ENCODE measurements around the gene CFAP54. TPM values are rescaled to one million over a fixed set of nuclear protein-coding genes. Genes with fewer than 3 reads are reported as not detected.

CFAP54 gene
- total RNA-seq, 1 donor from 2014 or later: 1.1 TPM

GRCh38 chr12:96874211-96874610, 384.8 kb downstream of the CFAP54 start:
- no peaks in the 10 kb centered on the region for H4K20me1 ChIP-seq (ENCODE audit: insufficient read depth, low read length)
- no peak overlapping the region for H3K27ac Mint-ChIP-seq (ENCODE audit: unreplicated experiment)
- no peak overlapping the region for H3K4me2 ChIP-seq (ENCODE audit: low read length)
- no peaks in the 10 kb centered on the region for H3K79me2 ChIP-seq (ENCODE audit: insufficient read depth, low read length)
- no peak overlapping the region for H3K27ac ChIP-seq (ENCODE audit: low read depth, low read length)
- no peak overlapping the region for H2AFZ ChIP-seq (ENCODE audit: low read depth, low read length)
- H3K27me3 Mint-ChIP-seq (ENCODE audit: low read depth, unreplicated experiment): no peaks in the 10 kb centered on the region
- no peaks in the 10 kb centered on the region for H3K36me3 ChIP-seq (ENCODE audit: insufficient read depth, low read length)
- peaks cover 13% of the 10 kb centered on the region for H3K4me1 ChIP-seq (ENCODE audit: insufficient read depth, low read length)
- H3K4me1 Mint-ChIP-seq (ENCODE audit: low read depth, unreplicated experiment): peaks cover 21% of the 10 kb centered on the region
- H3K4me3 Mint-ChIP-seq (ENCODE audit: unreplicated experiment): no peak overlapping the region
- H3K9me3 ChIP-seq (ENCODE audit: insufficient read depth, low read depth, low read length): no peaks in the 10 kb centered on the region
- no peak for DNase-seq (ENCODE audit: low read depth)
- no peaks in the 10 kb centered on the region for H3K27me3 ChIP-seq (ENCODE audit: insufficient read depth, low read length)
- TF ChIP-seq CTCF (IDR thresholded peaks at IDR 0.05; ENCODE audit: insufficient read depth, low read depth, low read length) (no peak), EZH2 (IDR thresholded peaks at IDR 0.05; ENCODE audit: insufficient read depth, low read length) (no peak)
- H3K4me3 ChIP-seq (ENCODE audit: insufficient read depth, low read depth, low read length): no peak overlapping the region
- H3K9ac ChIP-seq (ENCODE audit: low read length): no peak overlapping the region
- FAIRE-seq: no peak
- no peaks in the 10 kb centered on the region for H3K9me3 Mint-ChIP-seq (ENCODE audit: unreplicated experiment)
- H3K36me3 Mint-ChIP-seq (ENCODE audit: low read depth, unreplicated experiment): no peaks in the 10 kb centered on the region

DNA sequence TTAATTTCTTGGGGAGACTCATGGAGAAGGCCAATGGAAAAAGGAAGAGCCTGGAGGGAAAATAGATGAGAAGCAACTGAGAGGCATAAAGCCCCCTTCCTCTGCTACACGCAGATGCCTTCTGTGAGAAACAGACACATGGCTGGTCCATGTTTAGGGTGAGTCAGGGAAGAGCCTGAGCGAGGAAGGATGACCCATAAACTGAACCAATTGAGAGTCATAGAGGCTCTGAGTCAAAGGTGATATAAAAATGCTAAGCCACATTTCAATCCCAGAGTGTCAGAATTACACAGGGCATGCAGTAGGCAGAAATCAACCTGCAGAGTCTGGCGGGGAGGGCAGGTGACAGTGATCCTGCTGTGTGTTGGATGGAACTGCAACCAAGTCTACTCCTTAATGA, 387.6 kb downstream of the CFAP54 start:
- no peak overlapping the region for H3K4me3 Mint-ChIP-seq (ENCODE audit: unreplicated experiment)
- TF ChIP-seq CTCF (IDR thresholded peaks at IDR 0.05; ENCODE audit: insufficient read depth, low read depth, low read length) (no peak), EZH2 (IDR thresholded peaks at IDR 0.05; ENCODE audit: insufficient read depth, low read length) (no peak)
- no peaks in the 10 kb centered on the region for H3K79me2 ChIP-seq (ENCODE audit: insufficient read depth, low read length)
- H3K36me3 ChIP-seq (ENCODE audit: insufficient read depth, low read length): no peaks in the 10 kb centered on the region
- FAIRE-seq (no peak), DNase-seq (ENCODE audit: low read depth) (peak; percentile 42)
- no peak overlapping the region for H3K27ac ChIP-seq (ENCODE audit: low read depth, low read length)
- peaks cover 24% of the 10 kb centered on the region for H3K4me1 ChIP-seq (ENCODE audit: insufficient read depth, low read length)
- no peaks in the 10 kb centered on the region for H3K27me3 ChIP-seq (ENCODE audit: insufficient read depth, low read length)
- no peak overlapping the region for H3K9ac ChIP-seq (ENCODE audit: low read length)
- no peaks in the 10 kb centered on the region for H4K20me1 ChIP-seq (ENCODE audit: insufficient read depth, low read length)
- H2AFZ ChIP-seq (ENCODE audit: low read depth, low read length): no peak overlapping the region
- no peaks in the 10 kb centered on the region for H3K36me3 Mint-ChIP-seq (ENCODE audit: low read depth, unreplicated experiment)
- peaks cover 26% of the 10 kb centered on the region for H3K4me1 Mint-ChIP-seq (ENCODE audit: low read depth, unreplicated experiment)
- no peaks in the 10 kb centered on the region for H3K9me3 ChIP-seq (ENCODE audit: insufficient read depth, low read depth, low read length)
- no peaks in the 10 kb centered on the region for H3K9me3 Mint-ChIP-seq (ENCODE audit: unreplicated experiment)
- no peak overlapping the region for H3K27ac Mint-ChIP-seq (ENCODE audit: unreplicated experiment)
- no peak overlapping the region for H3K4me3 ChIP-seq (ENCODE audit: insufficient read depth, low read depth, low read length)
- H3K27me3 Mint-ChIP-seq (ENCODE audit: low read depth, unreplicated experiment): no peaks in the 10 kb centered on the region
- no peak overlapping the region for H3K4me2 ChIP-seq (ENCODE audit: low read length)

DNA sequence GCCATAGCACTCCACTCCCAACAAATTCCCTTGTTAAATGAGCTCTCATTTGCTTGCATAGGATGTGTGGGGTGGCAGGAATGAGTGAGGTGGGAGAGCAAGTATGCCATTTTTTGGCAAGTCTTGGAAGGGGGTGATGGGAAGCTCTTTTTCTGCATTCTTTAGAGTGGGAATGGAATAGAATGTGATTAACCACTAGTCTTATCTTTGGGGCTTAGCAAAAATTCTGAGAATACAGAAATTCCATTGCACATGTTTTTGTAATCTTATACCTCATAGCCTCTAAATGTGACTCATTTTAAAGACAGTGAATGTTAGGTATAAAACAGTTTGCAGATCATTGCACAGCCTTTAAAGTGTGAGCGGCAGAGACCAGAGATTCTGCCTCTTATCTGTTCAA, 389.3 kb downstream of the CFAP54 start:
- Mint-ChIP-seq H3K4me3 (ENCODE audit: unreplicated experiment) (no peak overlapping the region), H3K9me3 (ENCODE audit: unreplicated experiment) (no peaks in the 10 kb centered on the region), H3K27ac (ENCODE audit: unreplicated experiment) (peak overlapping the region; percentile 89), H3K36me3 (ENCODE audit: low read depth, unreplicated experiment) (no peaks in the 10 kb centered on the region), H3K27me3 (ENCODE audit: low read depth, unreplicated experiment) (no peaks in the 10 kb centered on the region), H3K4me1 (ENCODE audit: low read depth, unreplicated experiment) (peaks cover 26% of the 10 kb centered on the region)
- H3K4me1 ChIP-seq (ENCODE audit: insufficient read depth, low read length): peaks cover 34% of the 10 kb centered on the region
- H3K4me3 ChIP-seq (ENCODE audit: insufficient read depth, low read depth, low read length): peak overlapping the region; percentile 9
- FAIRE-seq (peak; percentile 97), DNase-seq (ENCODE audit: low read depth) (peak; percentile 96)
- no peaks in the 10 kb centered on the region for H4K20me1 ChIP-seq (ENCODE audit: insufficient read depth, low read length)
- TF ChIP-seq EZH2 (IDR thresholded peaks at IDR 0.05; ENCODE audit: insufficient read depth, low read length) (no peak), CTCF (IDR thresholded peaks at IDR 0.05; ENCODE audit: insufficient read depth, low read depth, low read length) (no peak)
- H3K79me2 ChIP-seq (ENCODE audit: insufficient read depth, low read length): no peaks in the 10 kb centered on the region
- no peaks in the 10 kb centered on the region for H3K27me3 ChIP-seq (ENCODE audit: insufficient read depth, low read length)
- H2AFZ ChIP-seq (ENCODE audit: low read depth, low read length): peak overlapping the region; percentile 25
- peak overlapping the region; percentile 66 for H3K27ac ChIP-seq (ENCODE audit: low read depth, low read length)
- peak overlapping the region; percentile 71 for H3K4me2 ChIP-seq (ENCODE audit: low read length)
- H3K36me3 ChIP-seq (ENCODE audit: insufficient read depth, low read length): no peaks in the 10 kb centered on the region
- H3K9ac ChIP-seq (ENCODE audit: low read length): peak overlapping the region; percentile 65
- no peaks in the 10 kb centered on the region for H3K9me3 ChIP-seq (ENCODE audit: insufficient read depth, low read depth, low read length)
